ENCODE measurements around the gene DAD1. TPM values are rescaled to one million over a fixed set of nuclear protein-coding genes. Genes with fewer than 3 reads are reported as not detected.
A peak's percentile ranks its signal among the peaks of the same experiment; 100 is the strongest.

The DAD1 gene
- polyA plus RNA-seq, 1 donor (not counting 4 experiments of a cell fraction or from before 2014, with no cell fraction given): 351 TPM

- dilution Hi-C loops (cut with MboI; ENCODE audit: extremely low pct_ligation_motif_present, low sequenced_read_pairs): no loop called here
- Histone ChIP-seq H3K9ac (ENCODE audit: control insufficient read depth, extremely low read depth, insufficient read depth, low read length) (no peak overlapping the region), H3K4me2 (ENCODE audit: control insufficient read depth, extremely low read depth, insufficient read depth, low read depth, low read length) (no peak overlapping the region), H2AFZ (ENCODE audit: control insufficient read depth, low read length) (no peak overlapping the region), H3K27me3 (ENCODE audit: control insufficient read depth, extremely low read depth, insufficient read depth, low read length) (no peaks in the 10 kb centered on the region), H3K27ac (ENCODE audit: control insufficient read depth, insufficient read depth, low read length) (no peak overlapping the region), H3K4me1 (ENCODE audit: control insufficient read depth, extremely low read depth, insufficient read depth, low read length) (peaks cover 22% of the 10 kb centered on the region), H4K20me1 (ENCODE audit: control insufficient read depth, extremely low read depth, insufficient read depth, low read length) (no peaks in the 10 kb centered on the region), H3K9me3 (ENCODE audit: control insufficient read depth, low read depth, low read length) (no peaks in the 10 kb centered on the region), H3K79me2 (ENCODE audit: control insufficient read depth, insufficient read depth, low read length) (no peaks in the 10 kb centered on the region), H3K36me3 (ENCODE audit: control insufficient read depth in 2 of 2, extremely low read depth in 1 of 2, insufficient read depth in 2 of 2, low read length in 2 of 2) (peaks cover 0 to 2% of the 10 kb centered on the region in 2 experiments), H3K9me1 (ENCODE audit: control insufficient read depth, extremely low read depth, insufficient read depth, low read length) (no peaks in the 10 kb centered on the region), H3K4me3 (ENCODE audit: control insufficient read depth in 2 of 3, extremely low read depth in 1 of 3, insufficient read depth in 2 of 3, low read depth in 1 of 3, low read length in 3 of 3) (no peak overlapping the region)
- TF ChIP-seq EZH2 (IDR thresholded peaks at IDR 0.05; ENCODE audit: low read length) (no peak), CTCF (optimal IDR thresholded peaks at IDR 0.05 in 1 of 3, IDR thresholded peaks at IDR 0.05 in 1 of 3, conservative IDR thresholded peaks at IDR 0.05 in 1 of 3; ENCODE audit: extremely low read depth in 1 of 3, insufficient read depth in 2 of 3, low read length in 3 of 3) (peak in 2 of 3 experiments; percentile 21 to 45)
- no peak for FAIRE-seq
- no peak for DNase-seq (ENCODE audit: low read depth, low spot score)
Observed at GRCh38 chr14:22558221-22558913, 30.7 kb downstream of the DAD1 start.

- peaks cover 22% of the 10 kb centered on the region for H3K4me1 ChIP-seq (ENCODE audit: control insufficient read depth, extremely low read depth, insufficient read depth, low read length)
- no peak overlapping the region for H3K4me2 ChIP-seq (ENCODE audit: control insufficient read depth, extremely low read depth, insufficient read depth, low read depth, low read length)
- no peak for FAIRE-seq
- no peaks in the 10 kb centered on the region for H3K9me3 ChIP-seq (ENCODE audit: control insufficient read depth, low read depth, low read length)
- H3K27me3 ChIP-seq (ENCODE audit: control insufficient read depth, extremely low read depth, insufficient read depth, low read length): no peaks in the 10 kb centered on the region
- dilution Hi-C loops (cut with MboI; ENCODE audit: extremely low pct_ligation_motif_present, low sequenced_read_pairs): no loop called here
- no peaks in the 10 kb centered on the region for H3K9me1 ChIP-seq (ENCODE audit: control insufficient read depth, extremely low read depth, insufficient read depth, low read length)
- H3K4me3 ChIP-seq (ENCODE audit: control insufficient read depth in 2 of 3, extremely low read depth in 1 of 3, insufficient read depth in 2 of 3, low read depth in 1 of 3, low read length in 3 of 3): no peak overlapping the region
- no peak overlapping the region for H3K9ac ChIP-seq (ENCODE audit: control insufficient read depth, extremely low read depth, insufficient read depth, low read length)
- H2AFZ ChIP-seq (ENCODE audit: control insufficient read depth, low read length): no peak overlapping the region
- H3K79me2 ChIP-seq (ENCODE audit: control insufficient read depth, insufficient read depth, low read length): no peaks in the 10 kb centered on the region
- peaks cover 0 to 2% of the 10 kb centered on the region in 2 experiments for H3K36me3 ChIP-seq (ENCODE audit: control insufficient read depth in 2 of 2, extremely low read depth in 1 of 2, insufficient read depth in 2 of 2, low read length in 2 of 2)
- H3K27ac ChIP-seq (ENCODE audit: control insufficient read depth, insufficient read depth, low read length): no peak overlapping the region
- no peaks in the 10 kb centered on the region for H4K20me1 ChIP-seq (ENCODE audit: control insufficient read depth, extremely low read depth, insufficient read depth, low read length)
- no peak for DNase-seq (ENCODE audit: low read depth, low spot score)
- TF ChIP-seq CTCF (optimal IDR thresholded peaks at IDR 0.05 in 1 of 3, IDR thresholded peaks at IDR 0.05 in 1 of 3, conservative IDR thresholded peaks at IDR 0.05 in 1 of 3; ENCODE audit: extremely low read depth in 1 of 3, insufficient read depth in 2 of 3, low read length in 3 of 3) (no peak), EZH2 (IDR thresholded peaks at IDR 0.05; ENCODE audit: low read length) (no peak)
Observed at GRCh38 chr14:22557846-22558220, 31.2 kb downstream of the DAD1 start.

Measured in keratinocyte (primary cell).